Epithelial cell of esophagus (primary cell): ENCODE results near the gene TFDP1.
"Not testable (repeated sequence)": the region's sequence is repeated elsewhere in the genome, so short reads cannot be mapped to it uniquely, and the experiment has no call there.

Source experiments
- DNase-seq: peaks from one replicate; pipeline ENCODE4 v3.0.0; 2010; ENCODE audit warnings: low read depth
- H3K4me3 ChIP-seq: 2 replicates; pipeline ENCODE4 v1.5.1; 2011; ENCODE audit warnings: mild to moderate bottlenecking, low read length, control low read depth
- CTCF ChIP-seq: IDR thresholded peaks from 2 replicates; pipeline ENCODE4 v1.5.1; 2011; ENCODE audit warnings: low read depth, mild to moderate bottlenecking, low read length, control low read depth, inconsistent platforms; ENCODE audit not compliant: insufficient read depth; ENCODE audit errors: missing control alignments

TFDP1 gene

GRCh38 chr13:113622791-113623490 is 38.4 kb downstream of the TFDP1 start:
- no peak for DNase-seq
- no peak overlapping the region for H3K4me3 ChIP-seq
- TF ChIP-seq CTCF = no peak

- no peak for TF ChIP-seq CTCF
- H3K4me3 ChIP-seq = no peak overlapping the region
- no peak for DNase-seq
Measured at GRCh38 chr13:113623491-113624234, 39.1 kb downstream of the TFDP1 start.

GRCh38 chr13:113624235-113624587 is 39.7 kb downstream of the TFDP1 start:
- no peak for TF ChIP-seq CTCF
- no peak overlapping the region for H3K4me3 ChIP-seq
- DNase-seq = no peak

- not testable (repeated sequence) for DNase-seq, H3K4me3 ChIP-seq
Measured at GRCh38 chr13:113624640-113625304, 40.2 kb downstream of the TFDP1 start.

- TF ChIP-seq CTCF = no peak
- no peak for DNase-seq
- no peak overlapping the region for H3K4me3 ChIP-seq
Measured at GRCh38 chr13:113625965-113626721, 41.6 kb downstream of the TFDP1 start.

GRCh38 chr13:113627136-113627535 is 42.6 kb downstream of the TFDP1 start:
- H3K4me3 ChIP-seq = no peak overlapping the region
- no peak for DNase-seq
- no peak for TF ChIP-seq CTCF
